ENCODE results near the gene PPP2R3A. TPM values are rescaled to one million over a fixed set of nuclear protein-coding genes. Genes with fewer than 3 reads are reported as not detected.
"Not testable (repeated sequence)": the region's sequence is repeated elsewhere in the genome, so short reads cannot be mapped to it uniquely, and the experiment has no call there.

The PPP2R3A gene
- total and polyA plus RNA-seq, 2 donors, result 0.80 to 1.1 TPM

GRCh38 chr3:136146981-136147729 lies 181.6 kb downstream of the PPP2R3A start:
- Histone ChIP-seq H3K27ac (ENCODE audit: low read depth in 1 of 2, low read length in 1 of 2) (no peak overlapping the region), H3K9me3 (ENCODE audit: control insufficient read depth in 2 of 2, insufficient read depth in 1 of 2, low read length in 1 of 2) (no peaks in the 10 kb centered on the region), H3K27me3 (ENCODE audit: control insufficient read depth in 2 of 2, insufficient read depth in 1 of 2, low read length in 1 of 2) (no peaks in the 10 kb centered on the region), H3K4me1 (ENCODE audit: control insufficient read depth in 2 of 2, insufficient read depth in 2 of 2, low read length in 2 of 2) (no peaks in the 10 kb centered on the region), H3K4me3 (ENCODE audit: low read length in 2 of 2) (no peak overlapping the region), H3K36me3 (ENCODE audit: control insufficient read depth in 2 of 2, insufficient read depth in 2 of 2, low read length in 1 of 2) (peaks cover 17 to 43% of the 10 kb centered on the region in 2 donors)
- no peak for DNase-seq (ENCODE audit: low read depth in 6 of 9, low spot score in 9 of 9)
- WGBS, result 98% methylated on average over 6 of the region's 6 CpGs

GRCh38 chr3:136149667-136150066 lies 184.1 kb downstream of the PPP2R3A start:
- Histone ChIP-seq H3K9me3 (ENCODE audit: control insufficient read depth in 2 of 2, insufficient read depth in 1 of 2, low read length in 1 of 2) (no peaks in the 10 kb centered on the region), H3K36me3 (ENCODE audit: control insufficient read depth in 2 of 2, insufficient read depth in 2 of 2, low read length in 1 of 2) (peaks cover 27 to 53% of the 10 kb centered on the region in 2 donors), H3K27me3 (ENCODE audit: control insufficient read depth in 2 of 2, insufficient read depth in 1 of 2, low read length in 1 of 2) (no peaks in the 10 kb centered on the region), H3K4me3 (ENCODE audit: low read length in 2 of 2) (no peak overlapping the region), H3K4me1 (ENCODE audit: control insufficient read depth in 2 of 2, insufficient read depth in 2 of 2, low read length in 2 of 2) (peaks cover 0 to 3% of the 10 kb centered on the region in 2 donors), H3K27ac (ENCODE audit: low read depth in 1 of 2, low read length in 1 of 2) (no peak overlapping the region)
- 88% methylated on average over 3 of the region's 3 CpGs for WGBS
- DNase-seq (ENCODE audit: low read depth in 6 of 9, low spot score in 9 of 9), result no peak

- Histone ChIP-seq H3K4me1 (ENCODE audit: control insufficient read depth in 2 of 2, insufficient read depth in 2 of 2, low read length in 2 of 2) (peaks cover 0 to 3% of the 10 kb centered on the region in 2 donors), H3K27me3 (ENCODE audit: control insufficient read depth in 2 of 2, insufficient read depth in 1 of 2, low read length in 1 of 2) (no peaks in the 10 kb centered on the region)
- WGBS, result 96% methylated on average over 10 of the region's 10 CpGs
Observed at GRCh38 chr3:136151219-136151618, 185.7 kb downstream of the PPP2R3A start.

DNA sequence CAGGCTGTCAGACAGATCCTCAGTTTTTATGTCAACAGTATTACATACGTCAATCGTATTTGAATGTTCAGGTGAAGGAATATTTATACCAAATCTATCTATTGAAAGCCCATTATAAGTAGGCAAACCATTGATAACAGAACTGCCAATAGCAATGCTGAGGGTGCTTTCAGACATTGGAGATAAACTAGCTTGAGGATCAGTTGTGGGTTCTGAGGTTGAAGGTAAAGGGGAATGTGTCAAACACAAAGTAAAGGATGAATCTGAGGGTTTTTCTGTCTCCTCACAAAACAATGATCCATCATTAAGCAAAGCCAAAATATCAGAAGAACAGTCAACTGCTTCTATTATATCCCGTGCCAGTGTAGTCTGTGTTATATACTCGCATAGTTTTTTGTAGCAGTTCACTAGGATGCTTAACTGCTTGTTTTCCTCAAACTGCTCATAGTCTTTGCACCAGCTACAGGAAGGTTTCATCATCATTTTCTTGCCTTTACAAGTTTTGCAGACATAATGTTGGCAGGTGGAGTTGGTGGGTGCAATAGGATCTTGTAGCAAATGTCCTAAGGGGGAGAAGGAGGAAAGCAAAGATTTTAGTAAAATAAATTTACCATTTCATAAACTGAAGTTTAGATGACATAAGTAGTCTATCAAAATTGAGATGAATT lies 186.8 kb downstream of the PPP2R3A start:
- H3K27me3 ChIP-seq (ENCODE audit: control insufficient read depth in 2 of 2, insufficient read depth in 1 of 2, low read length in 1 of 2), result no peaks in the 10 kb centered on the region
- no peak overlapping the region for H3K27ac ChIP-seq (ENCODE audit: low read depth in 1 of 2, low read length in 1 of 2)
- 96% methylated on average over 4 of the region's 4 CpGs for WGBS
- no peak overlapping the region for H3K4me3 ChIP-seq (ENCODE audit: low read length in 2 of 2)
- peaks cover 27 to 55% of the 10 kb centered on the region in 2 donors for H3K36me3 ChIP-seq (ENCODE audit: control insufficient read depth in 2 of 2, insufficient read depth in 2 of 2, low read length in 1 of 2)
- H3K4me1 ChIP-seq (ENCODE audit: control insufficient read depth in 2 of 2, insufficient read depth in 2 of 2, low read length in 2 of 2), result peaks cover 0 to 3% of the 10 kb centered on the region in 2 donors
- DNase-seq (ENCODE audit: low read depth in 6 of 9, low spot score in 9 of 9), result no peak
- H3K9me3 ChIP-seq (ENCODE audit: control insufficient read depth in 2 of 2, insufficient read depth in 1 of 2, low read length in 1 of 2), result no peaks in the 10 kb centered on the region

More at GRCh38 chr3:136151219-136151618, 185.7 kb downstream of the PPP2R3A start:
- DNase-seq (ENCODE audit: low read depth in 6 of 9, low spot score in 9 of 9), result no peak
- no peaks in the 10 kb centered on the region for H3K9me3 ChIP-seq (ENCODE audit: control insufficient read depth in 2 of 2, insufficient read depth in 1 of 2, low read length in 1 of 2)
- H3K27ac ChIP-seq (ENCODE audit: low read depth in 1 of 2, low read length in 1 of 2), result no peak overlapping the region
- no peak overlapping the region for H3K4me3 ChIP-seq (ENCODE audit: low read length in 2 of 2)
- H3K36me3 ChIP-seq (ENCODE audit: control insufficient read depth in 2 of 2, insufficient read depth in 2 of 2, low read length in 1 of 2), result peaks cover 27 to 55% of the 10 kb centered on the region in 2 donors

- 94% methylated on average over 4 of the region's 4 CpGs for WGBS
- H3K9me3 ChIP-seq (ENCODE audit: control insufficient read depth in 2 of 2, insufficient read depth in 1 of 2, low read length in 1 of 2), result no peaks in the 10 kb centered on the region
- H3K4me3 ChIP-seq (ENCODE audit: low read length in 2 of 2), result no peak overlapping the region
- peaks cover 0 to 3% of the 10 kb centered on the region in 2 donors for H3K4me1 ChIP-seq (ENCODE audit: control insufficient read depth in 2 of 2, insufficient read depth in 2 of 2, low read length in 2 of 2)
- no peaks in the 10 kb centered on the region for H3K27me3 ChIP-seq (ENCODE audit: control insufficient read depth in 2 of 2, insufficient read depth in 1 of 2, low read length in 1 of 2)
- DNase-seq (ENCODE audit: low read depth in 6 of 9, low spot score in 9 of 9), result no peak
- H3K27ac ChIP-seq (ENCODE audit: low read depth in 1 of 2, low read length in 1 of 2), result no peak overlapping the region
- peaks cover 27 to 48% of the 10 kb centered on the region in 2 donors for H3K36me3 ChIP-seq (ENCODE audit: control insufficient read depth in 2 of 2, insufficient read depth in 2 of 2, low read length in 1 of 2)
Observed at GRCh38 chr3:136152963-136153362, 187.4 kb downstream of the PPP2R3A start.

GRCh38 chr3:136161516-136161915 lies 196.0 kb downstream of the PPP2R3A start:
- Histone ChIP-seq H3K4me1 (ENCODE audit: control insufficient read depth in 2 of 2, insufficient read depth in 2 of 2, low read length in 2 of 2) (peaks cover 0 to 8% of the 10 kb centered on the region in 2 donors), H3K27me3 (ENCODE audit: control insufficient read depth in 2 of 2, insufficient read depth in 1 of 2, low read length in 1 of 2) (no peaks in the 10 kb centered on the region), H3K27ac (ENCODE audit: low read depth in 1 of 2, low read length in 1 of 2) (no peak overlapping the region), H3K4me3 (ENCODE audit: low read length in 2 of 2) (no peak overlapping the region), H3K9me3 (ENCODE audit: control insufficient read depth in 2 of 2, insufficient read depth in 1 of 2, low read length in 1 of 2) (no peaks in the 10 kb centered on the region), H3K36me3 (ENCODE audit: control insufficient read depth in 2 of 2, insufficient read depth in 2 of 2, low read length in 1 of 2) (peaks cover 0 to 3% of the 10 kb centered on the region in 2 donors)
- no peak for DNase-seq (ENCODE audit: low read depth in 6 of 9, low spot score in 9 of 9)

- Histone ChIP-seq H3K27me3 (ENCODE audit: control insufficient read depth in 2 of 2, insufficient read depth in 1 of 2, low read length in 1 of 2) (no peaks in the 10 kb centered on the region), H3K9me3 (ENCODE audit: control insufficient read depth in 2 of 2, insufficient read depth in 1 of 2, low read length in 1 of 2) (no peaks in the 10 kb centered on the region), H3K4me3 (ENCODE audit: low read length in 2 of 2) (no peak overlapping the region), H3K36me3 (ENCODE audit: control insufficient read depth in 2 of 2, insufficient read depth in 2 of 2, low read length in 1 of 2) (peaks cover 0 to 3% of the 10 kb centered on the region in 2 donors), H3K4me1 (ENCODE audit: control insufficient read depth in 2 of 2, insufficient read depth in 2 of 2, low read length in 2 of 2) (peaks cover 0 to 8% of the 10 kb centered on the region in 2 donors), H3K27ac (ENCODE audit: low read depth in 1 of 2, low read length in 1 of 2) (peak overlapping the region in 1 of 2 donors; percentile 5)
- DNase-seq (ENCODE audit: low read depth in 6 of 9, low spot score in 9 of 9), result no peak
- WGBS, result 96% methylated on average over 7 of the region's 7 CpGs
Observed at GRCh38 chr3:136162322-136162721, 196.8 kb downstream of the PPP2R3A start.

- not testable (repeated sequence) for H3K27ac ChIP-seq (ENCODE audit: low read depth in 1 of 2, low read length in 1 of 2); H3K4me3 ChIP-seq (ENCODE audit: low read length in 2 of 2); DNase-seq (ENCODE audit: low read depth in 6 of 9, low spot score in 9 of 9); H3K27me3 ChIP-seq (ENCODE audit: control insufficient read depth in 2 of 2, insufficient read depth in 1 of 2, low read length in 1 of 2); H3K4me1 ChIP-seq (ENCODE audit: control insufficient read depth in 2 of 2, insufficient read depth in 2 of 2, low read length in 2 of 2); H3K9me3 ChIP-seq (ENCODE audit: control insufficient read depth in 2 of 2, insufficient read depth in 1 of 2, low read length in 1 of 2); H3K36me3 ChIP-seq (ENCODE audit: control insufficient read depth in 2 of 2, insufficient read depth in 2 of 2, low read length in 1 of 2)
Observed at GRCh38 chr3:136163607-136164006, 198.1 kb downstream of the PPP2R3A start.

DNA sequence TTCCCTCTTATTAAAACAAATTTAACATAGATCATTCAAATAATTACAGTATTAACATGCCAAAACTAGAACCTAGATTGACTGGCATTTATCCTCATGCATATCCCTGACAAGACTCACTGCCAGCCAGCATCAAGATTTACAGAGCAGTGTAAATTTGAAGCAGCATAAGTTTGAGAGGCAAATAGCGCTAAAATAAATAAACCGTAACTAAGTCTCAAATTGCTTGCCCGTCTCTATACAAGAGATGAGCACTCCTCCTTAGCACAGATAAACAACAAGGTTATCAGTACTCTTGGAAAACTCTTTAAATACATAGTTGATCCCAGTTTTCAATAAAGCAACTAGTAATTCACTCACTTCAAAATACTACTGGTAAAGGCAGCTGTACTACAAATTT lies 201.0 kb downstream of the PPP2R3A start:
- H3K4me3 ChIP-seq (ENCODE audit: low read length in 2 of 2), result no peak overlapping the region
- DNase-seq (ENCODE audit: low read depth in 6 of 9, low spot score in 9 of 9), result no peak
- no peak overlapping the region for H3K27ac ChIP-seq (ENCODE audit: low read depth in 1 of 2, low read length in 1 of 2)
- no peaks in the 10 kb centered on the region for H3K9me3 ChIP-seq (ENCODE audit: control insufficient read depth in 2 of 2, insufficient read depth in 1 of 2, low read length in 1 of 2)
- no peaks in the 10 kb centered on the region for H3K27me3 ChIP-seq (ENCODE audit: control insufficient read depth in 2 of 2, insufficient read depth in 1 of 2, low read length in 1 of 2)
- 86% methylated on average over 3 of the region's 3 CpGs for WGBS
- H3K4me1 ChIP-seq (ENCODE audit: control insufficient read depth in 2 of 2, insufficient read depth in 2 of 2, low read length in 2 of 2), result peaks cover 0 to 8% of the 10 kb centered on the region in 2 donors
- peaks cover 2 to 3% of the 10 kb centered on the region in 2 donors for H3K36me3 ChIP-seq (ENCODE audit: control insufficient read depth in 2 of 2, insufficient read depth in 2 of 2, low read length in 1 of 2)
